Neural cell (in vitro differentiated cells): Measurements from ENCODE around the gene CD48.

ENCODE experiments used
- EP300 ChIP-seq: fragments of 450-650 bp; conservative IDR thresholded peaks from 2 replicates; pipeline ENCODE4 v1.6.1; 2014; ENCODE audit warnings: antibody characterized with exemption, mild to moderate bottlenecking, moderate library complexity; ENCODE audit not compliant: poor library complexity, severe bottlenecking
- EZH2 ChIP-seq: fragments of 200-600, 300-800 bp; shearing (Covaris generic), sonication (generic); IDR thresholded peaks from 2 replicates; pipeline ENCODE4 v1.6.1; 2014; ENCODE audit warnings: antibody characterized with exemption, low read length, borderline replicate concordance, mild to moderate bottlenecking; ENCODE audit not compliant: insufficient read depth, poor library complexity, severe bottlenecking
- MXI1 ChIP-seq: fragments of 450-650 bp; conservative IDR thresholded peaks from 2 replicates; pipeline ENCODE4 v1.6.1; 2014; ENCODE audit warnings: antibody characterized with exemption, mild to moderate bottlenecking; ENCODE audit not compliant: poor library complexity, severe bottlenecking
- POLR2AphosphoS5 ChIP-seq: IDR thresholded peaks from 2 replicates; pipeline ENCODE4 v1.6.1; 2012
- RAD21 ChIP-seq: fragments of 450-650 bp; conservative IDR thresholded peaks from 2 replicates; pipeline ENCODE4 v1.6.1; 2014; ENCODE audit warnings: antibody characterized with exemption, mild to moderate bottlenecking, moderate library complexity
- SMC3 ChIP-seq: fragments of 450-650 bp; conservative IDR thresholded peaks from 2 replicates; pipeline ENCODE4 v1.6.1; 2014; ENCODE audit warnings: antibody characterized with exemption, mild to moderate bottlenecking, moderate library complexity; ENCODE audit not compliant: poor library complexity
- TAF1 ChIP-seq: IDR thresholded peaks from 2 replicates; pipeline ENCODE4 v1.6.1; 2012; ENCODE audit warnings: low read depth
- TF ChIP-seq, protein P1 (sequence below): fragments of 450-650 bp; IDR thresholded peaks from 2 replicates; pipeline ENCODE4 v1.5.1; 2014; ENCODE audit warnings: antibody characterized with exemption, mild to moderate bottlenecking, moderate library complexity; ENCODE audit not compliant: poor library complexity, severe bottlenecking
- TF ChIP-seq, protein P2 (sequence below): IDR thresholded peaks from 2 replicates; pipeline ENCODE4 v1.6.1; 2012; ENCODE audit warnings: borderline replicate concordance

DNA sequence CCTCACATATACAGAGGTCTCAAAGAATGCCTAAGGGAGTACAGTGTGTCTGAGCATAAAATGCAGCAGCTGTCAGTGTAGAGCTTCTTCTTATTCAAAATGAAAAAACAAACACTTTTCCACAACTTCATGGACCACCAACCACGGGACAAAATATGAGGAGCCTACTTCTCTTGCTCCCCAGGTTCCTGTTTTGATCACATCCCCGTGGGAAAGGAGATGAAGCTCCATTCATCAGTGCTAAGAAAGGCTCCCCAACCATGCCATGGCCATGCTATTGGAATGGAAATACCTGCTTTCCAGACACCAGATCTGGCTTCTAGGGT is 383 bp downstream of the CD48 start:
- TF ChIP-seq, protein P1, sequence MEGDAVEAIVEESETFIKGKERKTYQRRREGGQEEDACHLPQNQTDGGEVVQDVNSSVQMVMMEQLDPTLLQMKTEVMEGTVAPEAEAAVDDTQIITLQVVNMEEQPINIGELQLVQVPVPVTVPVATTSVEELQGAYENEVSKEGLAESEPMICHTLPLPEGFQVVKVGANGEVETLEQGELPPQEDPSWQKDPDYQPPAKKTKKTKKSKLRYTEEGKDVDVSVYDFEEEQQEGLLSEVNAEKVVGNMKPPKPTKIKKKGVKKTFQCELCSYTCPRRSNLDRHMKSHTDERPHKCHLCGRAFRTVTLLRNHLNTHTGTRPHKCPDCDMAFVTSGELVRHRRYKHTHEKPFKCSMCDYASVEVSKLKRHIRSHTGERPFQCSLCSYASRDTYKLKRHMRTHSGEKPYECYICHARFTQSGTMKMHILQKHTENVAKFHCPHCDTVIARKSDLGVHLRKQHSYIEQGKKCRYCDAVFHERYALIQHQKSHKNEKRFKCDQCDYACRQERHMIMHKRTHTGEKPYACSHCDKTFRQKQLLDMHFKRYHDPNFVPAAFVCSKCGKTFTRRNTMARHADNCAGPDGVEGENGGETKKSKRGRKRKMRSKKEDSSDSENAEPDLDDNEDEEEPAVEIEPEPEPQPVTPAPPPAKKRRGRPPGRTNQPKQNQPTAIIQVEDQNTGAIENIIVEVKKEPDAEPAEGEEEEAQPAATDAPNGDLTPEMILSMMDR = no peak
- TF ChIP-seq EP300 (no peak), MXI1 (no peak), RAD21 (no peak), TAF1 (no peak), SMC3 (no peak), EZH2 (no peak), POLR2AphosphoS5 (no peak)
- TF ChIP-seq, protein P2, sequence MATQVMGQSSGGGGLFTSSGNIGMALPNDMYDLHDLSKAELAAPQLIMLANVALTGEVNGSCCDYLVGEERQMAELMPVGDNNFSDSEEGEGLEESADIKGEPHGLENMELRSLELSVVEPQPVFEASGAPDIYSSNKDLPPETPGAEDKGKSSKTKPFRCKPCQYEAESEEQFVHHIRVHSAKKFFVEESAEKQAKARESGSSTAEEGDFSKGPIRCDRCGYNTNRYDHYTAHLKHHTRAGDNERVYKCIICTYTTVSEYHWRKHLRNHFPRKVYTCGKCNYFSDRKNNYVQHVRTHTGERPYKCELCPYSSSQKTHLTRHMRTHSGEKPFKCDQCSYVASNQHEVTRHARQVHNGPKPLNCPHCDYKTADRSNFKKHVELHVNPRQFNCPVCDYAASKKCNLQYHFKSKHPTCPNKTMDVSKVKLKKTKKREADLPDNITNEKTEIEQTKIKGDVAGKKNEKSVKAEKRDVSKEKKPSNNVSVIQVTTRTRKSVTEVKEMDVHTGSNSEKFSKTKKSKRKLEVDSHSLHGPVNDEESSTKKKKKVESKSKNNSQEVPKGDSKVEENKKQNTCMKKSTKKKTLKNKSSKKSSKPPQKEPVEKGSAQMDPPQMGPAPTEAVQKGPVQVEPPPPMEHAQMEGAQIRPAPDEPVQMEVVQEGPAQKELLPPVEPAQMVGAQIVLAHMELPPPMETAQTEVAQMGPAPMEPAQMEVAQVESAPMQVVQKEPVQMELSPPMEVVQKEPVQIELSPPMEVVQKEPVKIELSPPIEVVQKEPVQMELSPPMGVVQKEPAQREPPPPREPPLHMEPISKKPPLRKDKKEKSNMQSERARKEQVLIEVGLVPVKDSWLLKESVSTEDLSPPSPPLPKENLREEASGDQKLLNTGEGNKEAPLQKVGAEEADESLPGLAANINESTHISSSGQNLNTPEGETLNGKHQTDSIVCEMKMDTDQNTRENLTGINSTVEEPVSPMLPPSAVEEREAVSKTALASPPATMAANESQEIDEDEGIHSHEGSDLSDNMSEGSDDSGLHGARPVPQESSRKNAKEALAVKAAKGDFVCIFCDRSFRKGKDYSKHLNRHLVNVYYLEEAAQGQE = no peak
